AG09319 (cell line): Measurements from ENCODE around the gene CDC14B.

ENCODE experiments used
- DNase-seq: peaks from one replicate; pipeline ENCODE4 v3.0.0-alpha.2; 2010; ENCODE audit warnings: low read depth; ENCODE audit errors: extremely low read depth
- CTCF ChIP-seq: IDR thresholded peaks from 2 replicates; pipeline ENCODE4 v1.5.1; 2011; ENCODE audit warnings: low read depth, mild to moderate bottlenecking, inconsistent platforms, low read length, moderate library complexity

The CDC14B gene

GRCh38 chr9:96564217-96564616, 55.4 kb downstream of the CDC14B start:
- no peak for TF ChIP-seq CTCF
- DNase-seq = no peak

GRCh38 chr9:96559339-96559943, 60.2 kb downstream of the CDC14B start:
- no peak for DNase-seq
- no peak for TF ChIP-seq CTCF

GRCh38 chr9:96557921-96558320, 61.7 kb downstream of the CDC14B start:
- no peak for DNase-seq
- TF ChIP-seq CTCF = no peak

- no peak for DNase-seq
- TF ChIP-seq CTCF = no peak
Observed at GRCh38 chr9:96556701-96557461, 62.8 kb downstream of the CDC14B start.

GRCh38 chr9:96555567-96556386, 63.9 kb downstream of the CDC14B start:
- no peak for DNase-seq
- no peak for TF ChIP-seq CTCF

GRCh38 chr9:96554801-96555566, 64.7 kb downstream of the CDC14B start:
- no peak for DNase-seq
- no peak for TF ChIP-seq CTCF
